Measurements from ENCODE around the gene CMPK2. TPM values are rescaled to one million over a fixed set of nuclear protein-coding genes. Genes with fewer than 3 reads are reported as not detected.

The CMPK2 gene
- total RNA-seq, 2 donors from 2014 or later: 2.1 to 3.8 TPM

- Mint-ChIP-seq H3K4me3 (no peak within 1 kb of the TSS), H3K9me3 (peaks cover 26% of the 10 kb centered on the region), H3K4me1 (no peaks in the 10 kb centered on the region), H3K36me3 (ENCODE audit: low read depth) (no peaks in the 10 kb centered on the region), H3K27ac (no peak within 1 kb of the TSS), H3K27me3 (ENCODE audit: insufficient read depth) (peaks cover 10% of the 10 kb centered on the region)
- no peak for DNase-seq
- Histone ChIP-seq H3K4me1 (ENCODE audit: control insufficient read depth, insufficient read depth, low read length) (no peaks in the 10 kb centered on the region), H3K27ac (ENCODE audit: low read depth, low read length) (no peak within 1 kb of the TSS), H3K27me3 (ENCODE audit: control insufficient read depth, insufficient read depth, low read length, poor library complexity, severe bottlenecking) (no peaks in the 10 kb centered on the region), H3K9me3 (ENCODE audit: control insufficient read depth, low read length) (peaks cover 26% of the 10 kb centered on the region), H3K9ac (ENCODE audit: extremely low read depth, low read length, poor library complexity, severe bottlenecking) (no peak within 1 kb of the TSS), H3K36me3 (ENCODE audit: control insufficient read depth, insufficient read depth, low read length) (no peaks in the 10 kb centered on the region), H3K4me3 (ENCODE audit: low read length) (no peak within 1 kb of the TSS)
- WGBS, 2 experiments (ENCODE audit: insufficient coverage in 1 of 2, insufficient read length in 1 of 2): 93 to 98% methylated on average over 5 to 10 of the region's 10 CpGs
- no peak for TF ChIP-seq CTCF (conservative IDR thresholded peaks at IDR 0.05)
These were observed 11.9 kb upstream of the CMPK2 start, which contains the start of gene RSAD2 for GRCh38 chr2:6877402-6878304. TSS of gene RSAD2 (plus strand) at chr2:6877777. CDS start at chr2:6877801, 24 bp downstream.

GRCh38 chr2:6876309-6876708, 10.6 kb upstream of the CMPK2 start:
- Histone ChIP-seq H3K4me3 (ENCODE audit: low read length) (no peak overlapping the region), H3K27me3 (ENCODE audit: control insufficient read depth, insufficient read depth, low read length, poor library complexity, severe bottlenecking) (no peaks in the 10 kb centered on the region), H3K9ac (ENCODE audit: extremely low read depth, low read length, poor library complexity, severe bottlenecking) (no peak overlapping the region), H3K27ac (ENCODE audit: low read depth, low read length) (no peak overlapping the region), H3K36me3 (ENCODE audit: control insufficient read depth, insufficient read depth, low read length) (no peaks in the 10 kb centered on the region), H3K4me1 (ENCODE audit: control insufficient read depth, insufficient read depth, low read length) (no peaks in the 10 kb centered on the region), H3K9me3 (ENCODE audit: control insufficient read depth, low read length) (peaks cover 26% of the 10 kb centered on the region)
- DNase-seq: no peak
- H3K9me3 Mint-ChIP-seq: peaks cover 26% of the 10 kb centered on the region
- peaks cover 13% of the 10 kb centered on the region for H3K27me3 Mint-ChIP-seq (ENCODE audit: insufficient read depth)
- WGBS, 2 experiments (ENCODE audit: insufficient coverage in 1 of 2, insufficient read length in 1 of 2): 78 to 100% methylated on average over 1 of the region's 1 CpG
- no peak overlapping the region for H3K27ac Mint-ChIP-seq
- H3K4me3 Mint-ChIP-seq: no peak overlapping the region
- no peaks in the 10 kb centered on the region for H3K4me1 Mint-ChIP-seq
- no peaks in the 10 kb centered on the region for H3K36me3 Mint-ChIP-seq (ENCODE audit: low read depth)
- TF ChIP-seq CTCF (conservative IDR thresholded peaks at IDR 0.05): no peak

GRCh38 chr2:6874032-6874431, 8.3 kb upstream of the CMPK2 start:
- peaks cover 9% of the 10 kb centered on the region for H3K9me3 Mint-ChIP-seq
- Histone ChIP-seq H3K4me1 (ENCODE audit: control insufficient read depth, insufficient read depth, low read length) (no peaks in the 10 kb centered on the region), H3K9ac (ENCODE audit: extremely low read depth, low read length, poor library complexity, severe bottlenecking) (no peak overlapping the region), H3K27me3 (ENCODE audit: control insufficient read depth, insufficient read depth, low read length, poor library complexity, severe bottlenecking) (peaks cover 1% of the 10 kb centered on the region), H3K36me3 (ENCODE audit: control insufficient read depth, insufficient read depth, low read length) (no peaks in the 10 kb centered on the region), H3K9me3 (ENCODE audit: control insufficient read depth, low read length) (peaks cover 13% of the 10 kb centered on the region), H3K27ac (ENCODE audit: low read depth, low read length) (no peak overlapping the region), H3K4me3 (ENCODE audit: low read length) (no peak overlapping the region)
- 90 to 100% methylated on average over 3 of the region's 3 CpGs for WGBS, 2 experiments (ENCODE audit: insufficient coverage in 1 of 2, insufficient read length in 1 of 2)
- peaks cover 14% of the 10 kb centered on the region for H3K27me3 Mint-ChIP-seq (ENCODE audit: insufficient read depth)
- no peaks in the 10 kb centered on the region for H3K4me1 Mint-ChIP-seq
- TF ChIP-seq CTCF (conservative IDR thresholded peaks at IDR 0.05): no peak
- no peak overlapping the region for H3K4me3 Mint-ChIP-seq
- no peaks in the 10 kb centered on the region for H3K36me3 Mint-ChIP-seq (ENCODE audit: low read depth)
- no peak overlapping the region for H3K27ac Mint-ChIP-seq
- no peak for DNase-seq
